Trophoblast cell (in vitro differentiated cells and primary cell): ENCODE results near the gene MS4A6E.

ENCODE experiments used
- DNase-seq, 2 donors: peaks; one replicate each; pipeline ENCODE4 v3.0.0-alpha.2; 2016
- H2AFZ ChIP-seq: 2 replicates; pipeline ENCODE4 v1.6.1; 2013; ENCODE audit warnings: low read length, moderate library complexity, mild to moderate bottlenecking; ENCODE audit not compliant: insufficient read depth, poor library complexity
- H2AK5ac ChIP-seq: 2 replicates; pipeline ENCODE4 v1.6.1; 2013; ENCODE audit warnings: mild to moderate bottlenecking, low read length
- H2BK120ac ChIP-seq: 2 replicates; pipeline ENCODE4 v1.6.1; 2013; ENCODE audit warnings: low read length, mild to moderate bottlenecking, moderate library complexity; ENCODE audit not compliant: insufficient read depth, poor library complexity
- H2BK12ac ChIP-seq: 2 replicates; pipeline ENCODE4 v1.6.1; 2013; ENCODE audit warnings: mild to moderate bottlenecking, low read length, moderate library complexity
- H2BK5ac ChIP-seq: 2 replicates; pipeline ENCODE4 v1.6.1; 2013; ENCODE audit warnings: low read length, low read depth, moderate library complexity, mild to moderate bottlenecking; ENCODE audit not compliant: poor library complexity
- H3K14ac ChIP-seq: 2 replicates; pipeline ENCODE4 v1.6.1; 2013; ENCODE audit warnings: mild to moderate bottlenecking, low read length
- H3K18ac ChIP-seq: 2 replicates; pipeline ENCODE4 v1.6.1; 2013; ENCODE audit warnings: mild to moderate bottlenecking, low read length
- H3K23ac ChIP-seq: 2 replicates; pipeline ENCODE4 v1.6.1; 2013; ENCODE audit warnings: low read length
- H3K27ac ChIP-seq: 2 replicates; pipeline ENCODE4 v1.5.1; 2013; ENCODE audit warnings: low read depth, mild to moderate bottlenecking, inconsistent platforms, low read length, moderate library complexity
- H3K27me3 ChIP-seq: 2 replicates; pipeline ENCODE4 v1.6.1; 2013; ENCODE audit warnings: inconsistent platforms, mild to moderate bottlenecking, low read length, moderate library complexity; ENCODE audit not compliant: insufficient read depth
- H3K36me3 ChIP-seq, 2 experiments: 1 replicate in 1 of 2; 2 replicates in 1 of 2; pipeline ENCODE4 v1.6.1; 2013; ENCODE audit warnings: low read length in 2 of 2, mild to moderate bottlenecking in 2 of 2, moderate library complexity in 1 of 2; ENCODE audit not compliant: insufficient read depth in 2 of 2, control insufficient read depth in 1 of 2
- H3K4ac ChIP-seq: 2 replicates; pipeline ENCODE4 v1.6.1; 2013; ENCODE audit warnings: low read depth, mild to moderate bottlenecking, low read length, moderate library complexity
- H3K4me1 ChIP-seq, 2 experiments: 1 replicate in 1 of 2; 2 replicates in 1 of 2; pipeline ENCODE4 v1.6.1; 2013; ENCODE audit warnings: low read length in 2 of 2, mild to moderate bottlenecking in 2 of 2, moderate library complexity in 1 of 2; ENCODE audit not compliant: insufficient read depth in 2 of 2, control insufficient read depth in 1 of 2
- H3K4me2 ChIP-seq: 2 replicates; pipeline ENCODE4 v1.6.1; 2013; ENCODE audit warnings: inconsistent platforms, mild to moderate bottlenecking, low read length, moderate library complexity
- H3K4me3 ChIP-seq: 2 replicates; pipeline ENCODE4 v1.5.1; 2013; ENCODE audit warnings: mild to moderate bottlenecking, low read depth, low read length, inconsistent platforms
- H3K79me1 ChIP-seq: one replicate; pipeline ENCODE4 v1.6.1; 2013; ENCODE audit warnings: low read length
- H3K79me2 ChIP-seq: 2 replicates; pipeline ENCODE4 v1.6.1; 2013; ENCODE audit warnings: low read length, mild to moderate bottlenecking; ENCODE audit not compliant: control insufficient read depth, insufficient read depth, poor library complexity
- H3K9ac ChIP-seq: 2 replicates; pipeline ENCODE4 v1.6.1; 2013; ENCODE audit warnings: mild to moderate bottlenecking, low read length
- H3K9me3 ChIP-seq: 2 replicates; pipeline ENCODE4 v1.6.1; 2013; ENCODE audit warnings: low read depth, mild to moderate bottlenecking, control low read depth, inconsistent platforms, low read length; ENCODE audit not compliant: insufficient read depth
- H4K12ac ChIP-seq: 2 replicates; pipeline ENCODE4 v1.6.1; 2013; ENCODE audit warnings: low read depth, mild to moderate bottlenecking, low read length, moderate library complexity
- H4K8ac ChIP-seq: 2 replicates; pipeline ENCODE4 v1.6.1; 2013; ENCODE audit warnings: low read depth, mild to moderate bottlenecking, low read length, moderate library complexity
- H4K91ac ChIP-seq: one replicate; pipeline ENCODE4 v1.6.1; 2013; ENCODE audit warnings: low read depth, mild to moderate bottlenecking, low read length, moderate library complexity
- WGBS: extraction: QIAGEN DNeasy Blood & Tissue Kit; methylation state at CpG from one replicate; pipeline ENCODE4 v1.1.7; 2013; ENCODE audit warnings: missing lambda C conversion rate; ENCODE audit not compliant: insufficient read length, insufficient coverage; ENCODE audit errors: extremely low coverage; 5-methylcytosine and 5-hydroxymethylcytosine counted together

The MS4A6E gene

DNA sequence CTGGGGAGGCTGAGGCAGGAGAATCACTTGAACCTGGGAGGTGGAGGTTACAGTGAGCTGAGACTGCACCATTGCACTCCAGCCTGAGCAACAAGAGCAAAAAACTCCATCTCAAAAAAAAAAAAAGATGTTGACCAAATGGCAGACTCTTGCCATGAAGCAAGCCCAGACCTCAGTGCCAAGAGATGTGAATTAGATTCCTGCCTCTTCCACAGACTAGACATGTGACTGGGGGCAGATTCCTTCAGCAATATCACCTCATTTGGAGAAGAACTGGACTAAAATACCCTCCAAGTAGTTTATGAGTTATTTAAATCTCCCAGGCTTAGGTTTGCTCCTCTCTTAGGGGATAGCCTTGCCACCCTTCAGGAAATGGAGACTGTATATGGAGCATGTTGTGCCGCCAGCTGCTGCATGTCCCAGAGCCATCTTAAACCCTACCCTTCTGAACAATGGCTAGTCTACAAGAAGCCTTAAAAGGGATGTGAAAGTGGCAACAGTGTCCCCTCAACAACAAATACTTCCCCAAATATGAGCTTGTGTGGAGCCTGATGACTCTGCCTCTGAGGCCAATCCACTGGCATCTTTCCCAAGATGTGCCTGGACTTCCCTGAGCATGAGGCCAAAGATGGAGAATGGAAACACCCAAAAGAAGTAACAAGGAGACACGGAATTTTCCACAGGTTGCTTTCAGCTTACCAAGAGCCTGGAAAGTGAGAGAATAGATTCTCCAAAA lies 50.5 kb downstream of the MS4A6E start:
- Histone ChIP-seq H2AFZ (no peak overlapping the region), H3K27ac (peak overlapping the region; percentile 70), H3K14ac (peak overlapping the region; percentile 6), H3K9me3 (peaks cover 2% of the 10 kb centered on the region), H3K36me3 (no peaks in the 10 kb centered on the region), H3K4me2 (no peak overlapping the region), H3K4me3 (no peak overlapping the region), H3K4me1 (peaks cover 4 to 5% of the 10 kb centered on the region in 2 experiments), H3K27me3 (no peaks in the 10 kb centered on the region), H3K9ac (no peak overlapping the region), H2BK120ac (peak overlapping the region; percentile 35), H2BK12ac (peak overlapping the region; percentile 48), H4K91ac (peak overlapping the region; percentile 31), H3K79me1 (peaks cover 15% of the 10 kb centered on the region), H3K23ac (no peak overlapping the region), H2AK5ac (no peak overlapping the region), H3K4ac (no peak overlapping the region), H2BK5ac (peak overlapping the region; percentile 2), H3K79me2 (no peaks in the 10 kb centered on the region), H4K12ac (no peak overlapping the region), H4K8ac (no peak overlapping the region), H3K18ac (no peak overlapping the region)
- WGBS = no CpG with 5 or more reads among the region's 2 CpGs
- peak; percentile 16 to 45 for DNase-seq

GRCh38 chr11:60378354-60378753 lies 51.3 kb downstream of the MS4A6E start, which contains the start of gene MS4A7:
Gene MS4A7, plus strand, starts transcription at chr11:60378532. Its CDS starts 4,610 bp downstream, at chr11:60383142.
- H3K36me3 ChIP-seq = no peaks in the 10 kb centered on the region
- peak in 1 of 2 donors; percentile 25 for DNase-seq

DNA sequence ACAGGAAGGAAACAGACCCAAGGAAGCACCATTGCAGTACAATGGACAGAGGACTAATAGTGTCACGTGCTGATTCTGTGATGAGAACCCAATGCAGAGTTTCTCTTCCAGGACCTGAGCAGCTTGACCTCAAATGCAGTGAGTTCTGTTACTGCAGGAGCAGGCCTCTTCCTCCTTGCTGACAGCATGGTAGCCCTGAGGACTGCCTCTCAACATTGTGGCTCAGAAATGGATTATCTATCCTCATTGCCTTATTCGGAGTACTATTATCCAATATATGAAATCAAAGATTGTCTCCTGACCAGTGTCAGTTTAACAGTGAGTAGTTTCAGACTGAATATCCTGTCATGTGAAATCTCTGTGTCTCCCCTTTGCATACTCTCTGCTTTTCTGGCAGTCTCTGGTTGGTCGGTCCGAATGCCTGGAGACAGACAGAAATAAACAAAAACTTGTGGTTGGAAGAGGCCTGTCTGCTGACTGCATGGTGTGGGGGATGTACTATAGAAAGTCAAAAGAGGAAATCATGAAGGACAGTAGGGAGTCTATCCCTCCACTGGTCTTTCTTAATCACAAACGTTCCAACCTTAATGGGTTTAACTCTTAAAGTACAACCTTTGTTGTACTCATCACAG lies 62.3 kb downstream of the MS4A6E start:
- H3K27ac ChIP-seq = no peak overlapping the region
- no CpG with 5 or more reads among the region's 5 CpGs for whole genome bisulfite sequencing
- no peak overlapping the region for H2BK5ac ChIP-seq
- H3K4me2 ChIP-seq = no peak overlapping the region
- H3K9me3 ChIP-seq = no peaks in the 10 kb centered on the region
- no peaks in the 10 kb centered on the region for H3K27me3 ChIP-seq
- no peaks in the 10 kb centered on the region for H3K79me1 ChIP-seq
- DNase-seq = peak in 1 of 2 donors; percentile 29
- no peak overlapping the region for H3K4me3 ChIP-seq
- no peak overlapping the region for H2AFZ ChIP-seq
- no peaks in the 10 kb centered on the region for H3K4me1 ChIP-seq
- H4K8ac ChIP-seq = no peak overlapping the region
- no peaks in the 10 kb centered on the region for H3K36me3 ChIP-seq
- H3K4ac ChIP-seq = no peak overlapping the region
- H2BK120ac ChIP-seq = no peak overlapping the region
- H3K14ac ChIP-seq = no peak overlapping the region
- no peak overlapping the region for H2AK5ac ChIP-seq
- no peak overlapping the region for H3K18ac ChIP-seq
- H4K91ac ChIP-seq = no peak overlapping the region
- no peak overlapping the region for H2BK12ac ChIP-seq
- no peaks in the 10 kb centered on the region for H3K79me2 ChIP-seq
- H4K12ac ChIP-seq = no peak overlapping the region
- no peak overlapping the region for H3K23ac ChIP-seq
- H3K9ac ChIP-seq = no peak overlapping the region

More at GRCh38 chr11:60378354-60378753, 51.3 kb downstream of the MS4A6E start, which contains the start of gene MS4A7:
- no peak within 1 kb of the TSS for H3K23ac ChIP-seq
- H4K8ac ChIP-seq = peak within 1 kb of the TSS; percentile 8
- peaks cover 2% of the 10 kb centered on the region for H3K9me3 ChIP-seq
- no peak within 1 kb of the TSS for H3K9ac ChIP-seq
- no peaks in the 10 kb centered on the region for H3K79me2 ChIP-seq
- H2AFZ ChIP-seq = no peak within 1 kb of the TSS
- no peak within 1 kb of the TSS for H4K12ac ChIP-seq
- peaks cover 4 to 5% of the 10 kb centered on the region in 2 experiments for H3K4me1 ChIP-seq
- H3K4me2 ChIP-seq = no peak within 1 kb of the TSS
- no peak within 1 kb of the TSS for H3K18ac ChIP-seq
- H3K14ac ChIP-seq = peak within 1 kb of the TSS; percentile 29
- H2BK5ac ChIP-seq = peak within 1 kb of the TSS; percentile 23
- peak within 1 kb of the TSS; percentile 39 for H2BK120ac ChIP-seq
- peak within 1 kb of the TSS; percentile 70 for H3K27ac ChIP-seq
- H2AK5ac ChIP-seq = peak within 1 kb of the TSS; percentile 7
- H3K27me3 ChIP-seq = no peaks in the 10 kb centered on the region
- H2BK12ac ChIP-seq = peak within 1 kb of the TSS; percentile 48
- H3K4me3 ChIP-seq = no peak within 1 kb of the TSS
- H4K91ac ChIP-seq = peak within 1 kb of the TSS; percentile 71
- no CpG with 5 or more reads among the region's 3 CpGs for WGBS
- H3K79me1 ChIP-seq = peaks cover 15% of the 10 kb centered on the region
- H3K4ac ChIP-seq = peak within 1 kb of the TSS; percentile 1

GRCh38 chr11:60390419-60390818 lies 63.4 kb downstream of the MS4A6E start:
- no peak overlapping the region for H3K18ac ChIP-seq
- no peak for DNase-seq

More at GRCh38 chr11:60390419-60390818, 63.4 kb downstream of the MS4A6E start:
- Histone ChIP-seq H2BK5ac (no peak overlapping the region), H3K79me2 (no peaks in the 10 kb centered on the region), H3K4me3 (no peak overlapping the region), H3K36me3 (no peaks in the 10 kb centered on the region), H3K79me1 (no peaks in the 10 kb centered on the region), H3K23ac (no peak overlapping the region), H4K91ac (no peak overlapping the region), H3K9ac (no peak overlapping the region), H4K8ac (no peak overlapping the region), H2BK12ac (no peak overlapping the region), H2BK120ac (no peak overlapping the region), H2AFZ (no peak overlapping the region), H2AK5ac (no peak overlapping the region), H3K4ac (no peak overlapping the region), H4K12ac (no peak overlapping the region), H3K9me3 (no peaks in the 10 kb centered on the region), H3K4me1 (no peaks in the 10 kb centered on the region), H3K27me3 (no peaks in the 10 kb centered on the region), H3K14ac (no peak overlapping the region), H3K27ac (no peak overlapping the region), H3K4me2 (no peak overlapping the region)
